Activated T-helper 2 cell treated with anti-CD3 and anti-CD28 coated beads, Interferon-gamma antibody, Interleukin-2, Interleukin-4, amounts not matched to agents 10 μg/mL and 5 μg/mL and 100 μg/mL, durations not matched to agents 14 hours and 24 hours and 36 hours (primary cell): ENCODE measurements around the gene DGKE. TPM values are rescaled to one million over a fixed set of nuclear protein-coding genes. Genes with fewer than 3 reads are reported as not detected.

Experiments
- DNase-seq: peaks from one replicate; pipeline ENCODE4 v3.0.0; 2021; ENCODE audit warnings: low spot score
- H3K27ac Mint-ChIP-seq: one replicate; pipeline ENCODE4 v1.8.0; 2021; ENCODE audit warnings: mixed read lengths
- H3K27me3 Mint-ChIP-seq: one replicate; pipeline ENCODE4 v1.8.0; 2021; ENCODE audit warnings: low read depth, mixed read lengths
- H3K36me3 Mint-ChIP-seq: one replicate; pipeline ENCODE4 v1.8.0; 2021; ENCODE audit warnings: low read depth, mixed read lengths
- H3K4me1 Mint-ChIP-seq: one replicate; pipeline ENCODE4 v1.8.0; 2021; ENCODE audit warnings: low read depth, mixed read lengths
- H3K4me3 Mint-ChIP-seq: one replicate; pipeline ENCODE4 v1.8.0; 2021; ENCODE audit warnings: low read depth, mild to moderate bottlenecking, moderate library complexity, mixed read lengths
- H3K9me3 Mint-ChIP-seq: one replicate; pipeline ENCODE4 v1.8.0; 2021; ENCODE audit warnings: mixed read lengths
- intact Hi-C: fragments of 100-400 bp; cut with micrococcal nuclease; formaldehyde crosslinking; loops from one replicate; pipeline ENCODE4 v1.15.1; 2023
- total RNA-seq: library from RNA; stranded (reverse); gene quantifications from 2 replicates; pipeline ENCODE4 v1.2.3, GENCODE V29; 2022

DGKE gene
- 26.5 and 28.9 TPM in 2 replicates for total RNA-seq

GRCh38 chr17:56833809-56834379 is at the start of gene DGKE, which contains the start of gene C17orf67:
TSS of gene DGKE (plus strand) at chr17:56834151. CDS start at chr17:56834796, 645 bp downstream.
TSS of gene C17orf67 (minus strand) at chr17:56833920. CDS start at chr17:56815810, 18,110 bp downstream.
- H3K4me3 Mint-ChIP-seq = peak within 1 kb of the TSS; percentile 94
- DNase-seq = peak; percentile 97
- H3K9me3 Mint-ChIP-seq = no peaks in the 10 kb centered on the region
- peak within 1 kb of the TSS; percentile 93 for H3K27ac Mint-ChIP-seq
- intact Hi-C loops = loop anchor here (1.0 to 5.0 kb wide), 5 partner anchors 47 to 251 kb away; partner anchors contain the start of genes AKAP1, COIL and TRIM25
- H3K4me1 Mint-ChIP-seq = peaks cover 43% of the 10 kb centered on the region
- H3K36me3 Mint-ChIP-seq = peaks cover 53% of the 10 kb centered on the region
- no peaks in the 10 kb centered on the region for H3K27me3 Mint-ChIP-seq

- intact Hi-C loops = loop anchor here (5.0 kb wide), 1 partner anchor 47 kb away; the partner anchor contains the start of genes C17orf67 and DGKE
- peaks cover 39% of the 10 kb centered on the region for H3K4me1 Mint-ChIP-seq
- H3K9me3 Mint-ChIP-seq = no peaks in the 10 kb centered on the region
- no peak overlapping the region for H3K27ac Mint-ChIP-seq
- DNase-seq = no peak
- H3K36me3 Mint-ChIP-seq = peaks cover 11% of the 10 kb centered on the region
- no peaks in the 10 kb centered on the region for H3K27me3 Mint-ChIP-seq
- no peak overlapping the region for H3K4me3 Mint-ChIP-seq
Measured at GRCh38 chr17:56785405-56785804, 48.5 kb upstream of the DGKE start.

GRCh38 chr17:56785997-56786680 is 47.8 kb upstream of the DGKE start:
- H3K27me3 Mint-ChIP-seq = no peaks in the 10 kb centered on the region
- DNase-seq = no peak
- intact Hi-C loops = loop anchor here (5.0 kb wide), 1 partner anchor 46 kb away; the partner anchor contains the start of genes C17orf67 and DGKE
- peaks cover 5% of the 10 kb centered on the region for H3K9me3 Mint-ChIP-seq
- H3K27ac Mint-ChIP-seq = peak overlapping the region; percentile 88
- peaks cover 36% of the 10 kb centered on the region for H3K4me1 Mint-ChIP-seq
- H3K36me3 Mint-ChIP-seq = peaks cover 15% of the 10 kb centered on the region
- H3K4me3 Mint-ChIP-seq = no peak overlapping the region

- Mint-ChIP-seq H3K4me1 (peaks cover 36% of the 10 kb centered on the region), H3K27ac (peak overlapping the region; percentile 88), H3K36me3 (peaks cover 16% of the 10 kb centered on the region), H3K4me3 (peak overlapping the region; percentile 43), H3K9me3 (peaks cover 10% of the 10 kb centered on the region), H3K27me3 (no peaks in the 10 kb centered on the region)
- intact Hi-C loops = loop anchor here (5.0 kb wide), 1 partner anchor 45 kb away; the partner anchor contains the start of genes C17orf67 and DGKE
- DNase-seq = peak; percentile 54
Measured at GRCh38 chr17:56786989-56787482, 46.9 kb upstream of the DGKE start.

- no peak for DNase-seq
- H3K9me3 Mint-ChIP-seq = peaks cover 19% of the 10 kb centered on the region
- H3K27me3 Mint-ChIP-seq = no peaks in the 10 kb centered on the region
- H3K4me3 Mint-ChIP-seq = no peak overlapping the region
- no peak overlapping the region for H3K27ac Mint-ChIP-seq
- intact Hi-C loops = no loop called here
- peaks cover 10% of the 10 kb centered on the region for H3K4me1 Mint-ChIP-seq
- H3K36me3 Mint-ChIP-seq = peaks cover 20% of the 10 kb centered on the region
Measured at GRCh38 chr17:56792267-56792666, 41.7 kb upstream of the DGKE start.

- Mint-ChIP-seq H3K27me3 (no peaks in the 10 kb centered on the region), H3K36me3 (peaks cover 18% of the 10 kb centered on the region), H3K4me3 (no peak overlapping the region), H3K4me1 (peaks cover 2% of the 10 kb centered on the region), H3K9me3 (peaks cover 19% of the 10 kb centered on the region), H3K27ac (no peak overlapping the region)
- no peak for DNase-seq
- intact Hi-C loops = no loop called here
Measured at GRCh38 chr17:56793531-56793930, 40.4 kb upstream of the DGKE start.

- DNase-seq = no peak
- intact Hi-C loops = no loop called here
- Mint-ChIP-seq H3K4me3 (no peak overlapping the region), H3K9me3 (peaks cover 19% of the 10 kb centered on the region), H3K27me3 (no peaks in the 10 kb centered on the region), H3K27ac (no peak overlapping the region), H3K36me3 (peaks cover 18% of the 10 kb centered on the region), H3K4me1 (peaks cover 2% of the 10 kb centered on the region)
Measured at GRCh38 chr17:56793957-56794356, 40.0 kb upstream of the DGKE start.

GRCh38 chr17:56795221-56795865 is 38.6 kb upstream of the DGKE start:
- H3K27me3 Mint-ChIP-seq = peaks cover under 1% of the 10 kb centered on the region
- DNase-seq = no peak
- H3K36me3 Mint-ChIP-seq = peaks cover 11% of the 10 kb centered on the region
- no peak overlapping the region for H3K4me3 Mint-ChIP-seq
- intact Hi-C loops = no loop called here
- peaks cover 19% of the 10 kb centered on the region for H3K9me3 Mint-ChIP-seq
- H3K27ac Mint-ChIP-seq = no peak overlapping the region
- no peaks in the 10 kb centered on the region for H3K4me1 Mint-ChIP-seq

GRCh38 chr17:56796536-56796935 is 37.4 kb upstream of the DGKE start:
- no peaks in the 10 kb centered on the region for H3K4me1 Mint-ChIP-seq
- peaks cover 15% of the 10 kb centered on the region for H3K9me3 Mint-ChIP-seq
- H3K27ac Mint-ChIP-seq = no peak overlapping the region
- H3K27me3 Mint-ChIP-seq = peaks cover 2% of the 10 kb centered on the region
- intact Hi-C loops = no loop called here
- H3K4me3 Mint-ChIP-seq = no peak overlapping the region
- no peak for DNase-seq
- peaks cover 6% of the 10 kb centered on the region for H3K36me3 Mint-ChIP-seq

GRCh38 chr17:56798916-56799315 is 35.0 kb upstream of the DGKE start:
- DNase-seq = no peak
- no peak overlapping the region for H3K4me3 Mint-ChIP-seq
- H3K27ac Mint-ChIP-seq = no peak overlapping the region
- peaks cover 2% of the 10 kb centered on the region for H3K27me3 Mint-ChIP-seq
- no peaks in the 10 kb centered on the region for H3K36me3 Mint-ChIP-seq
- H3K4me1 Mint-ChIP-seq = no peaks in the 10 kb centered on the region
- intact Hi-C loops = no loop called here
- H3K9me3 Mint-ChIP-seq = no peaks in the 10 kb centered on the region

GRCh38 chr17:56801459-56802178 is 32.3 kb upstream of the DGKE start:
- H3K36me3 Mint-ChIP-seq = no peaks in the 10 kb centered on the region
- peaks cover 2% of the 10 kb centered on the region for H3K27me3 Mint-ChIP-seq
- H3K9me3 Mint-ChIP-seq = no peaks in the 10 kb centered on the region
- DNase-seq = no peak
- intact Hi-C loops = no loop called here
- H3K4me1 Mint-ChIP-seq = no peaks in the 10 kb centered on the region
- H3K27ac Mint-ChIP-seq = no peak overlapping the region
- H3K4me3 Mint-ChIP-seq = no peak overlapping the region

GRCh38 chr17:56803071-56803470 is 30.9 kb upstream of the DGKE start:
- Mint-ChIP-seq H3K27ac (no peak overlapping the region), H3K9me3 (no peaks in the 10 kb centered on the region), H3K4me1 (no peaks in the 10 kb centered on the region), H3K36me3 (no peaks in the 10 kb centered on the region), H3K4me3 (no peak overlapping the region), H3K27me3 (peaks cover 2% of the 10 kb centered on the region)
- no peak for DNase-seq
- intact Hi-C loops = no loop called here
